HG02885 (cell line): ENCODE results near the gene KCTD10.
A peak's percentile ranks its signal among the peaks of the same experiment; 100 is the strongest.

Source experiments
- ATAC-seq: cut with Tn5 transposase; IDR thresholded peaks from one replicate; pipeline ENCODE4 v1.9.1; 2021; ENCODE audit warnings: mild to moderate bottlenecking; ENCODE audit not compliant: unreplicated experiment, poor library complexity

The KCTD10 gene, protein sequence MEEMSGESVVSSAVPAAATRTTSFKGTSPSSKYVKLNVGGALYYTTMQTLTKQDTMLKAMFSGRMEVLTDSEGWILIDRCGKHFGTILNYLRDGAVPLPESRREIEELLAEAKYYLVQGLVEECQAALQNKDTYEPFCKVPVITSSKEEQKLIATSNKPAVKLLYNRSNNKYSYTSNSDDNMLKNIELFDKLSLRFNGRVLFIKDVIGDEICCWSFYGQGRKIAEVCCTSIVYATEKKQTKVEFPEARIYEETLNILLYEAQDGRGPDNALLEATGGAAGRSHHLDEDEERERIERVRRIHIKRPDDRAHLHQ

DNA sequence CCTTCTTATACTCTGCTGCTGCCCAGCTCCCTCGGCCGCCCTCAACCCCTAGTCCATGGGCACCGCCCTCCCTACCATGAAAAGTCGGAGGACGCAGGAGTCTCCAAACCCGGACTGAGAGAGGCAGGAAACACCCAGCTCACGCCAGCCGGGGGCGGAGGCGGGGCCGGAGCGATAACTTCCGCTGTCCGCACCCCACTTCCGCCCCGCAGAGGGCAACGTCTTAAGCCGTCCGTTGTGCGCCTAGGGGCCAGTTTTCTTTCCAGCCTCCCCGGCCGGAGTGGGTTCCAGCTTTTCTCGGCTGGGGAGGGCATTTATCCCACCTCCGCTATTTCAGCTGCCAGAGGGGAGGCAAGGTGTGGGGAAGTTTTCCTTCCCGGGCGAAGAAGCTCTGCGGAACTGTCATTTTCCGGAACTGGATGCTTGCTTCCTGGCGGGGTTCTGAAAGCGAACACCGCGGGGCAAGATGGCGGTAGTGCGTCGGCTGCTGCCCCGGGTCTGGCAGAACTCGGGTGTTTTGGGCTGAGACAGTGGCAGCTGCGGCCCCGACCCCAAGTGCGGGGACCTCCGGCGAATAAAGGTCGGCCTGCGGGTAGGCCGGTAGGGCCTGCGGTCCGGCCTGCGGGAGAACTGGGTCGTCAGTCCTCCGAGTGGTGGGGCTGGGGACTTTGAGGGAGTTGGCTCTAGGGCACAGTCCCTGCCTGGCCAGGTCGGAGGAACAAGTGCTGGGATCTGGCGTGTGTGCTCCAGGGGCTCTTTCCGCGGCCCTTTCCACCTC is at the start of gene KCTD10, which contains the start of gene UBE3B:
TSS of gene KCTD10 (minus strand) at position 116 of the 778 bp plus-strand sequence. CDS start at position 78, 38 bp downstream.
TSS of gene UBE3B (plus strand) at position 450 of the 778 bp plus-strand sequence. CDS start 5,918 bp downstream, outside the sequence.
- ATAC-seq: peak; percentile 91

DNA sequence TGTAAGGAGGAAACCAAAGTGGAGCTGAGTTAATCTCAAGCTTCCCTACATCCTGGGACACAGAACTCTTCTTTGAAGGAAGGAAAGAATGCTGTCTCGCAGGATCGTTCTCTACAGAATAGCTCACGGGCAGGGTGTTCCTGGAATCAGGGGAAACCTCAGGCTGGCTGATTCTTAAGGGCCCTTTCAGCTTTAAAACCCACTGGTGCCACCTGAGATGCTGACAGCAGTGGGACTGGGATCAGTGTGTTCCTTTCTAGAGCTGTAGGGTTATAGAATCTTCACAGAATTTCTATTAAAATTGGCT is 48.1 kb upstream of the KCTD10 start:
- no peak for ATAC-seq

DNA sequence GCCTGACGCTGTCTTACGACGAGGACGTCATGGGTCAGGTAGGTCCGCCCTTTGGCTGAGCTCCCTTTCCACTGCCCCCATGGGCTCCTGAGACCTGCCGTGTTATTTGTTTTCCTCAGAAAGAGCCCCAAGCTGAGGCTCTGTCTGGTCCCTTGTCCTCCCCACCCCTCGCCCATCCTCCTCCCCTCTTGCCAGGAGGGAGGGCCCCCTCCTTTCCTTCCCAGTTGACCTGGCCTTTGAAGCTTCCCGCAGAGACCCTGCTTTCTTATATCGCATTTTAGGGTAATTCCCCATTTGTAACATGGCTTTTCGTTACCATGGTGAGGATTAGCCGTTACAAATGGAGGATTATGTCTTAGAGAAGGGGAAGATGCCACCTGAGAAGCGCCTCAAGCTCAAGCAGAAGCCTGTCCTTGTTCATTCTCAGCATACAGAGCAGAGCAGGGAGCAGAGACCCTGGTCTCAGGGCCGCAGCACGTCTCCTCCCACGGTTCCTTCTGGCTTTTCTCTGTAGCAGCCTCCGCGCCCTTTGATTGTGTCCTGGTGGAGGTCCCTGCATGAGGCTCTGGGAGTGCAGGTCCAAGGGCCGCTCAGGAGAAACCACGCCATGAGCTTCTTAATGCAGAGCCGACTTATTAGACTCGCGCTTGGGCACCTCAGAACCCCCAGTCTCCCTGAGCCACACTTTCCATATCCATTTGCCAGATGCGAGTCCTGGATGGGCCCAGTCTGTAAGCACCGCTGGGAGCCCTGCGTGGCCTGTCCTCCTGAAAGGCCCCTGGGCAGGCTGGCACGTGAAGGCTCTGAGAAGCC is 47.6 kb upstream of the KCTD10 start:
- ATAC-seq: no peak

DNA sequence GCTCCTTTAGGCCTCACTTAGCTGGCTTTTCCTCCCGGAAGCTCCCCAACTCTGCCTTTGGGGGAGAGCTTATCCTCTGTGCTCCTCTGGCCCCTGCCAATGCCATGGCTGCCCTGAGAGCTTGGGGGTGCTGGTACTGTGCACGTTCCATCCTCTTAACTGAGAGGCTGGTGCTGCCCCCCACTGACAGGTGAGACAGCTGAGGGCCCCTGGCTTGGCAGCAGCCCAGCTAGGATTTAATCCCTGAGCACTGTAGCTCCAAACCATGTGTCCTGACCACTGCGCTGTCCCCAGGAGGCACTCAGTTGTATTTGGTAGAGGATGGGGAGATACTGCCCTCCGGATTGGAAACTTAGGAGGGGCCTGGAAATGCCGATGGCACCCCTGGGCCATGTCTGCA is 46.4 kb upstream of the KCTD10 start:
- no peak for ATAC-seq

DNA sequence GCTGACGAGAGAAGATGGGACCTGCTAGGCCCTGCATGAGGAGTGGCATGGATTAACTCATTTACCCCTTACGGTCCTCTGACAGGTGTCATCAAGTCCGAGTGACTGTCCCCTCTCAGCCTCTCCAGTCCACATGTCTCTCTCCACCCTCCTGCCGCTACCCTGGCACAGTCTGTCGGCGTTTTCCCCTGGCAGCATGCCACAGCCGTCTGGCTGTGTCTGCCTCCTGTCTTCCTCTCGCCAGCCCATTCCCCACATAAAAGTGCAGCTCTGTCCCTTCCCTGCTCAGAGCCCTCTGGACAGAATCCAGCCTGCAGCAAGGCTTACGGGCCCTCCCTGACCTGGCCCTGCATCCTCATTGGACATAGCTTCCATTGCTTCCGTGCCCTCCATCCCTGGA is 46.0 kb upstream of the KCTD10 start:
- no peak for ATAC-seq

DNA sequence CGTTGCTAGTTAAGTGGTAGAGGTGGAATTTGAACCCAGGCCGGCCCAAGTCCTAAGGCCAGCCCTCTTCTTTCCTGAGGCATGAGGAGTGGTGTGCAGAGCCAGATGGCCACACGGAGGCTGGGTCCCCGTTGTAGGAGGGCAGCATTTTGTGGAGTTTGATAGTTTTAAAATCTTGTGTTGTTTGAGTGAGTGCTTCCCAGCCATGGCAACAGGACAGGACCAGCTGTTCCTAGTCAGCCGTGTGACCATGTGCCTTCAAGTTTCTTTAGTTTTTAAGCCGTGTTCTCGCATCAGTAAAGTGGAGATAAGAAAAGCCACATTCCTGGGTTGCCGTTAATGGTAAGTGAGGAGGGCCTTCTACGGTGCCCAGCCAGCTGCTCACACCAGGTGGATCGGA is 44.7 kb upstream of the KCTD10 start:
- no peak for ATAC-seq

DNA sequence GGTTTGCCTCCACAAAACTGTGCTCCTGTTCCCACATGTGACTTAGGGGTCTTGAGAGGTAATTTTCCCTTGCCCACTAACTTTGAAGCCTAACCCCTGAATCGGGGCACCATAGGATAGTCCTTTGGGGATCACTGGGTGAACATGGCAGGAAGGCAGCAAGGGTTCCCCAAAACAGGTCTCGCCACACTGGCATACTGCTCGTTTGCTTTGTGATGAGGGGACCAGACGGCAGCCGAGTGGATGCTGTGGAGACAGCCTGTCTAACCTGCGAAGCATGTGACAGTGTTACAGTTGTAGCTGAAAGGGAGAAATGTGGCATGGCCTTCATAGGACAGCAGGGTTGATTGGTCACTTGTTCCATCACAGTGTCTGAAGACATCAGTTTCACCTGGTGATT is 42.7 kb upstream of the KCTD10 start:
- no peak for ATAC-seq

DNA sequence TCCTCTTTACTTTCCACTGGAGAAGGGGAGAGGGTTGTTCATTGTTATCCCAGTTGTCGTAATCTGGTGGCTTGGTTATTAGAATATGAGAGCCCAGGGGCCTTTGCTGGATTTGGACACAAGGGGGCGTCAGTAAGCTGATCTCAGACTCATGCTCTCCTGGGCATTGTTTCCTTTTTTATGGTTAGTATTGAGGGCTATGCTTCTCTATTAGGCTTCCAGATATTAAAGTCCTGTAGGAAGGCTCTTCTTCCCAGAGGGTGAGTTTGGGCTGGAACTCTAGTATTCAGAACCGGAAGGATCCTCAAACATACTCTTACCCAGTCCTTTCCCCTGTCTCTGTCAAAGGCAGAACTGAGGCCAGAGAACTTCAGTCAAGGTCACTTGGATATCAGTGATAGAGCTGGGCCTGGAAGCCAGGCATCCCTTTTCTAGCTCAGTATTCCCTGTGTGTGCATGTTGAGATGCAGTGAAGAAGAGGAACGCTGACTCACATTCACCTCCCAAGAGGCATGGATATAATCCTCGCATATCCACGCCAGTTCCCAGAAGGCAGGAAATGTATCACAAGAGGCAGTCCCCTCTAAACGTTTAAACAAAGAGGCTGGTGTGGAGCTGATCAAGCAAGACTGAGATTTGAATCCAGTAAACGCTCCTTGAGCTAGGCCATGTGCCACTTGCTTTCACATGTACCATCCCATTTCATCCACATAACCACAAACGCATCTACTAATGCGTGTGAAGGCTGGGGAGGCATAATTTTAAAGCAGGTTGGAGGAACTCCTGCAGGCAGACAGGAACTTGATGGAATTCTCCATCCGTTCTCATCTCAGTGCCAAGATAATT is 41.9 kb upstream of the KCTD10 start:
- no peak for ATAC-seq

DNA sequence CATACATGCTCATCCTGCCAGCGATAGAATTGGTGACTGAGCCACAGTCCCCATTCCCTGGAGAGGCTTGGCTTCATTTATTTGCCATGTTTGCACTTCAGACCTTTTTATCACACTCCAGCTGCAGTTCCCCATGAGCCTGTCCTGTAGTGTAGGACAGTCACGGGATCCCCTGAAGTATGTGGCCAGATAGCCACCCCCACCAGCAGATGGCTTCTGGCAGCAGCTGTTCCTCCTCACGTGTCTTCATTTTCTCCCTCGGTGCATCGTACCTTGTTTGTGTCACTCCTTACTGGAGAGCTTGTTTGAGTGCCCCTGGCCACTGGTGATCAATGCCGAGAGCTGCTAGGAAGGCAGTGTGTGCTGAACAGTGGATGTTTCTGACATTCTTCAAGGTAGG is 40.5 kb upstream of the KCTD10 start:
- ATAC-seq: no peak

DNA sequence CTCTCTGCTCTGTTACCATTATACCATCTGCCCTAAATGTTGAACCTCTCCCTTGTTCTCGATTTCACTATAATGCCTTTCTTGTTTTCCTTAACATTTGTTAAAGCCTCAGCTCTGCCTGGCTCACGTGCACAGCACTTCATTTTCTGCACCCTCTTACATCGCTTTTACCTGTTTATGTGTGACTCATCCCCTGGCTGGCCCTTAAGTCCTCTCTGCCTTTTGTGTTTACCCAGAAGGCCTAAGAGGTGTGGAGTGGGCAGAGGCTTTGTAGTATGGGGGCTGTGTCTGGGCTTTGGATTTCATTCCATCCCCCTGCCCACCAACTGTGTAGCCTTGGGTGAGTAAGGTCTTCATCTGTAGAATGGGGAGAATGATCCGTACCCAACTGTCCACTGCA is 36.9 kb upstream of the KCTD10 start:
- no peak for ATAC-seq

DNA sequence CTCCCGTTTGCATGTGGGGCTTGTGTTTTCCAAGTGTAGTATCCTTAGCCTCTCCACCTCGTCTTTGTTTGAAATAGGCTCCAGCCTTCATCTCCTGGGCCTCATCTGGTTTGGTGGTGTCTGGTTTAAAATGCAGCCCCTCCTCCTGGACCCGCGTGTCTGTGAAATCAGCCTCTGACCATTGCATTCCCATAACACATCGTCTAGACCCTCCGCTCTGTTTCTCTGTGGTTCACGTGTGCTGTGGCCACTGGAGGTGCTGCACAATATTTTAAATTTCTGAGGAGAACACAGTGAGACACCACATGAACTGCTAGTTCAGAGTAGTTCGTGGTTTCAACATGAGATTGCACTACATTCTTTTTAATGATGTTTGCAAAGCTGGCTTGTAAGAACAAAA is 36.0 kb upstream of the KCTD10 start:
- ATAC-seq: no peak

DNA sequence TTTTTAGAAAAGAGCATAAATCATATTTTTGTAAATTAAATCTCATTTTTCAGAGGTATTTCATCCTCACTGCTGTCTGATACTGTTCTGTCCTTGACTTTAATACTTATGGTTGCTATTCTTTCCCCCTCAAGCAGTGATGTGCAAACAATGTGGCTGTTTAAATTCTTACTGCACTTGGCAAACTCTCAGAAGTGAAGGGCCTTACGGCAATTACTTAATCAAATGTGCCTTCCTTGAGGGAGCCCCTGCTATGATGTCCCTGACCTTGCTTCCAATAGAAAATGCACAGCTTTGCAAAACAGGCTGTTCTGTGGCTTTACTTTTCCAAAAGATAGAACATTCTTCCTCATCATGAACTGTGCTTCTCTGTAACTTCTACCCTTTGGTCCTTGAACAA is 35.5 kb upstream of the KCTD10 start:
- ATAC-seq: no peak

DNA sequence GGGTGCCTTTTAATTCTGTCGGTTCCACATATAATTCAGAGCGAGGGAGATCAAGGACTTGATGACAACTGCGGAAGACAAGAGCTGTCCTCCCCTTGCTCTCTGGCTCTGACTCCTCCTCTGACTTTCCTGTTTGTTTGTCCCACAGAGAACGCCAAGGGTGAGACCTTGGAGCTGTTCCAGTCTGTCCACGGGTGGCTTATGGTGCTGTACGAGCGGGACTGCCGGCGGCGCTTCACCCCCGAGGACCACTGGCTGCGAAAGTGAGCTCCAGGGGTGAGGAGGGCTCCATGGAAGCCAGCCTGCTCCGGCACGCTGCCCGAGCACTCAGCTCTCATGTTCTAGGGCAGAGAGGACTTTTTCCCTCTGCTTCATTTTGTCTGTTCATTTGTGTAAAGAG is 33.1 kb upstream of the KCTD10 start:
- no peak for ATAC-seq

DNA sequence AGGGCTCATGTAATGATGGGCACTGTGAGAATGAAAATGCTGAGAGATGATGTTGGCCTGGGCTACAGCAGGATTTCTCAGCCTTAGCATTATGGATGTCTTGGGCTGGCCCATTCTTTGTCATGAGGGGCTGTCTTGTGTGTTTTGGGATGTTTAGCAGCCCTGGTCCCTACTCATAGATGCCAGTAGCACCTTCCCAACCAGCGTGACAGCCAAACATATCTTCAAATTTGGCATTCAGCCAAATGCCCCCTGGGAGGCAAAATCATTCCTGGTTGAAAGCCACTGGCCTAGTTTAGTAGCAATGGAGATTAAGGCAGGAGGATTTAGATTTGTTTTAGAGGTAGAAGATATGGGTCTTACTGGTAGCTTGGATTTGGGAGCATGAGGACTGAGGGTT is 27.0 kb upstream of the KCTD10 start:
- ATAC-seq: no peak

DNA sequence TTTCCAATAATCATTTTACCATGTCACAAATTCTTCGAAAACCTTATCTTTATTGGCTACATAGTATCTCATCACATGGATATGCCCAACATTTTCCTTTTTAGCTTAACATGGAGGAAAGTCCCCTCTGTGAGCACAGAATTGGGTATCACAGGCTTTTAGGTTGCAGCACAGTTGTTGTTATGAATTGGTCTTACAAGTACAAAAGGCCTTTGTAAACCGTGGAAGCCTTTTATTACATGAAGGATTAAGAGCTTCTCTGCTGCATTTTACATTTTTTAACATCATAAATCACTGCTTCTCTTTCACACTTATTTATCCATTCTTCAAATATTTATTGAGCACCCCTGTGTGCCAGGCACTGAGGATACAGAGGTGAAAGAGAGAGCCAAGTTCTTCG is 26.5 kb upstream of the KCTD10 start:
- ATAC-seq: no peak

DNA sequence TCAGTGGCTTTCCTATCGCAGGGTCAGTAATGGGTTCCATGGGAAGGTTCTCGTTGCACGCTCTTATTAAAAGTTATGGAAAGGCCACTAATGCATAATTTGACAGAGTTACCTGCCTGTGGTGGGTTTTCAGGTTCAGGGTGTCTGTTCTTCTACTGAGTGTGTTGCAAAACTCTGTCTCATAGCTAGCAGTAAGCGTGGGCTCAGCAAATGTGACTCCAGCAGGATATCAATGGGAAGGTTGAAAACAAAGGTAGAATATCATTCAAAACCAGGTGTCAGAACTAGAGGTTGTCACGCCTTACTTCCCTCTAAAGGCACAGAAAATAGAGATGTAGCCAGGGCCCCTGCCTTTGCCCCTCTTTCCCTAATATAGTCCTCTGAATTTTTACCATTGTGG is 25.2 kb upstream of the KCTD10 start:
- no peak for ATAC-seq

DNA sequence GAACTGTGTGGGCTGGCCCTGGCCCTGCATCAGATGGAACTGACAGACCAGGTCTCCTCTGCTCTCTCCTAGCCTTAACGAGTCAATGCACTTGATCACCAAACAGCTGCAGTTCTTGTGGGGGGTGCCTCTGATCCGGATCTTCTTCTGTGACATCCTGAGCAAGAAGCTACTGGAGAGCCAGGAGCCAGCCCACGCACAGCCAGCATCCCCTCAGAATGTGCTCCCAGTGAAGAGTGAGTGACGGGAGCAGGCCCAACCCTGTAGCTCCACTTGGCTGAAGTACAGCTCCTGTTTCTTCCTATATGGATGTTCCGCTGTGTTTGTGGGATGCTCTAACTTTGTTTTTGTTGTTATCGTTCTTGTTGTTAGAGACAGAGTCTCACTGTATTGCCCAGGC is 24.2 kb upstream of the KCTD10 start:
- no peak for ATAC-seq

DNA sequence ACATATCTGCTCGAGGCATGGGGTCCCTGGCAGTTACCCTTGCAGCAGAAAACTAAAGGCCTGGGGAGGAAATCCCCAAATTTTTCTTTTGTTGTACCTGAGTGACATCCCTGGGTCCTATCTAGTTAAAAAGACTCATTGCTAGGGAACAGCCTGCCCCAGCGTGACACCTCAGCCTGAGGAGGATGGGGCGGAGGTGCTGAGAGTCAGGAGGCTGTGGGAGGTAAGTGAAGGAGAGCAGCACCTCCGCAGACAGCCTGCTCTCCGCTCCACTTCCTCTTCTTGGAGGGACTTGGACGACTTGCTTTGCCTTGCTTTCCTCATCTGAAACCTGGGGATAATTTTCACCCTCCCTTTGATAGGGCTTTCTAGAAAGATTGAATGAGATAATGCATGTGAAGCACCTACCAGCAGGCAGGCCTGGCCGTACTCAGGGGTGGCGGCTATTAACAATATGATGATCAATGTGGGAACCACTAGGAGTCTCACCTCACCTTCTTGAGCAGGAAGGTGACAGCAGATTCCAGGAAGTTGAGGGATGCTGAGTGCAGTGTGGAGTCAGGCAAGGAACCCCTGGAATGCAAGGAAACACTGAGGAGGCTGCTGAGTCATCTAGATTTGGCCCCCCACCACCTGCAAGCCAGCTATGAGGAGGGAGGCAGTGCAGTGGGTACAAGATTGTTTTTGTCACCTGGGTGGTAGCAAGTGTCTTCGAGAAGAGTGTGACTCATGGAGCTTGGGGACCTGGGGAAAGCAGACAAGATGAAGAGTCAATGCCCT is 23.5 kb upstream of the KCTD10 start:
- ATAC-seq: no peak

DNA sequence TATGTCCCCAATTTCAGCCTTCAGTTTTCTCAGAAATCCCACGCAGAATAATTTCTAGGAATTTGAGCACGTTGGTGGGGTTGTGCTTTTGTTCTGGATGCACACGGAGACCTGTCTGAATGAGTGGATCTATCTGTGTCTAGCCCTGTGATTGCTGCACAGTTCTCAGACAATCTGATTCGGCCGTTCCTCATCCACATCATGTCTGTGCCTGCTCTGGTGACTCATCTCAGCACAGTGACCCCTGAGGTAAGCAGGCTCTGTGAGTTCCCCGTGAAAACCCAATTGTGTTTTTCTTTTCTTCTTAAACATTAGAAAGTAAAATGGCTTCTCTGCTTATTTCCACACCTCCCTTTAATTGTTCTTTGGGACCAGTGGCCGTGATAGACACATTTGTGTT is 20.6 kb upstream of the KCTD10 start:
- no peak for ATAC-seq

DNA sequence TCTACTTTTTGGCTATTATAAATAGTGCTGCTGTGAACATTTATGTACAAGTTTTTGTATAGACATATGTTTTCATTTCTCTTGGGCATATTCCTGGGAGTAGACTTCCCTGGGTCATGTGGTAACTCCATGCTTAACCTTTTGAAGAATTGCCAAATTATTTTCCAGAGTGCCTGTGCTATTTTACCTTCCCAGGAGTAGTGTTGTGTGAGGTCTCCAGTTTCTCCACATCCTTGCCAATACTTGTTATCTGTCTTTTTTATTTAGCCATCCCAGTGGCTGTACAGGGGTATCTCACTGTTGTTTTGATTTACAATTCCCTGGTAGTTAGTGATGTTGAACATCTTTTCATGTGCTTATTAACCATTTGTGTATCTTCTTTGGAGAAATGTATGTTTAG is 19.2 kb upstream of the KCTD10 start:
- no peak for ATAC-seq
